Effector memory CD4-positive, alpha-beta T cell (primary cell): ENCODE results near the gene RNF5.
A peak's percentile ranks its signal among the peaks of the same experiment; 100 is the strongest.

Experiments used
- DNase-seq, 3 donors: peaks; one replicate each; pipeline ENCODE4 v3.0.0-alpha.2; 2020
- H3K27ac ChIP-seq: 2 replicates; pipeline ENCODE4 v1.7.0; 2013; ENCODE audit warnings: mild to moderate bottlenecking, low read length, moderate library complexity; ENCODE audit not compliant: insufficient read depth, poor library complexity, severe bottlenecking
- H3K27me3 ChIP-seq: replicated peaks from 2 replicates; pipeline ENCODE4 v1.7.0; 2013; ENCODE audit warnings: mild to moderate bottlenecking, low read length; ENCODE audit not compliant: insufficient read depth, control insufficient read depth, poor library complexity, severe bottlenecking
- H3K36me3 ChIP-seq: 2 replicates; pipeline ENCODE4 v1.7.0; 2013; ENCODE audit warnings: mild to moderate bottlenecking, low read length, moderate library complexity; ENCODE audit not compliant: control insufficient read depth, insufficient read depth
- H3K4me1 ChIP-seq: 2 replicates; pipeline ENCODE4 v1.7.0; 2013; ENCODE audit warnings: low read length, mild to moderate bottlenecking; ENCODE audit not compliant: control insufficient read depth, insufficient read depth, poor library complexity, severe bottlenecking
- H3K4me3 ChIP-seq: 2 replicates; pipeline ENCODE4 v1.7.0; 2013; ENCODE audit warnings: low read length, low read depth, mild to moderate bottlenecking; ENCODE audit not compliant: insufficient read depth, poor library complexity, severe bottlenecking
- H3K9me3 ChIP-seq: 2 replicates; pipeline ENCODE4 v1.7.0; 2013; ENCODE audit warnings: mild to moderate bottlenecking, low read length, moderate library complexity; ENCODE audit not compliant: control insufficient read depth

The RNF5 gene

GRCh38 chr6:32151863-32152768 is 26.1 kb upstream of the RNF5 start, which contains the start of gene PRRT1:
TSS of gene PRRT1 (minus strand) at chr6:32151939. CDS start at chr6:32151827, 112 bp downstream.
- Histone ChIP-seq H3K4me3 (no peak within 1 kb of the TSS), H3K4me1 (peaks cover 21% of the 10 kb centered on the region), H3K9me3 (no peaks in the 10 kb centered on the region), H3K27me3 (peaks cover 11% of the 10 kb centered on the region), H3K36me3 (no peaks in the 10 kb centered on the region), H3K27ac (no peak within 1 kb of the TSS)
- DNase-seq = no peak

GRCh38 chr6:32152769-32153563 is 25.2 kb upstream of the RNF5 start:
- Histone ChIP-seq H3K4me1 (peaks cover 21% of the 10 kb centered on the region), H3K4me3 (no peak overlapping the region), H3K36me3 (no peaks in the 10 kb centered on the region), H3K9me3 (no peaks in the 10 kb centered on the region), H3K27ac (no peak overlapping the region), H3K27me3 (peaks cover 11% of the 10 kb centered on the region)
- no peak for DNase-seq

DNA sequence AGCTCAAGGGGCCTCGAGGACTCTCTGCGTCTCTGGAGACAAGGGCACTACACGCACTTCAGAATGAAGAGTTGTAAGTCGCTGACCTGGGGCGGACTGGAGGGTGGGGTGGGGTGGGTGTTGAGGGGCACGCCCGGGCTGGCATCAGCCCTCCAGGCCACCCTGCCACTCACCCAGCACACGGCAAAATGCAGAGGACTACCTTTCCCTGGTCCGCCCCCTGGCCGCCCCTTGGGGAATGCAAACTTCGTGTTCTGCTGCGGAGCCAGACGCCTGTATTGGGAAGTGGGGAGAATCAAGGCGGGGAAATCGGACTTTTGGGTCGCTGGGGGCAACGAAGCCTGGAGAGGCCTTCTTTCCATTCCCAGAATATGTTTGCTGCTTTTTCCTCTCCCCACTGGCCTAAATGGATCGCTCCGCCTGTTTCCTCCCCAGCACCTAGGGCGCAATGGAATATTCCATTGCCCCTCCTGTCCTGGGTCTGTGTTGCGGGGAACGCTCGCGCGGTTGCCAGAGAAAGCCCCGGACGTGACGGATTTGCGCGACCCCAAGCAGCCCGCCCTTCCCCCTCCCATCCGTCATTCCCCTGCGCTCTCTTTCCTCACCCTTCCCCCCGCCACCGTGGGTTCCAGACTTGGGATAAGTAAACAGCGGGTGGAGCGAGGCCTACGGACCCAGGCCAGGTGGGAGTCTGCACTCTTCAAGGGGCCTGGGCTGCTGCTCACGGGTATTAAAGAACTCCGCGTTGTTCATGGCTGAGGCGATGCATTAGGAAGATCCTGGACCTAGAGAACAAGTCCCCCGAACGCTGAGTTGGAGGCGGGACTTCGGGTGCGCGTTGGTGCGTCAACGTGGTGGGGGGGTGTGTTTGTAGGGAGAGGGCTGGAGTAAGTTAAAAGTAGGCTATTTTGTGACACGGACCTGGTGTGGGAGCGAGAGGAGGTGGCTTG is 24.4 kb upstream of the RNF5 start, which contains the start of gene PPT2:
Gene PPT2, plus strand, starts transcription at position 578 of the 950 bp plus-strand sequence. CDS start 454 bp downstream, outside the sequence.
- H3K4me1 ChIP-seq = peaks cover 19% of the 10 kb centered on the region
- no peaks in the 10 kb centered on the region for H3K9me3 ChIP-seq
- peak within 1 kb of the TSS; percentile 61 for H3K27ac ChIP-seq
- H3K4me3 ChIP-seq = peak within 1 kb of the TSS; percentile 67
- H3K27me3 ChIP-seq = peaks cover 7% of the 10 kb centered on the region
- peak; percentile 36 to 49 (median 44) for DNase-seq
- H3K36me3 ChIP-seq = no peaks in the 10 kb centered on the region

DNA sequence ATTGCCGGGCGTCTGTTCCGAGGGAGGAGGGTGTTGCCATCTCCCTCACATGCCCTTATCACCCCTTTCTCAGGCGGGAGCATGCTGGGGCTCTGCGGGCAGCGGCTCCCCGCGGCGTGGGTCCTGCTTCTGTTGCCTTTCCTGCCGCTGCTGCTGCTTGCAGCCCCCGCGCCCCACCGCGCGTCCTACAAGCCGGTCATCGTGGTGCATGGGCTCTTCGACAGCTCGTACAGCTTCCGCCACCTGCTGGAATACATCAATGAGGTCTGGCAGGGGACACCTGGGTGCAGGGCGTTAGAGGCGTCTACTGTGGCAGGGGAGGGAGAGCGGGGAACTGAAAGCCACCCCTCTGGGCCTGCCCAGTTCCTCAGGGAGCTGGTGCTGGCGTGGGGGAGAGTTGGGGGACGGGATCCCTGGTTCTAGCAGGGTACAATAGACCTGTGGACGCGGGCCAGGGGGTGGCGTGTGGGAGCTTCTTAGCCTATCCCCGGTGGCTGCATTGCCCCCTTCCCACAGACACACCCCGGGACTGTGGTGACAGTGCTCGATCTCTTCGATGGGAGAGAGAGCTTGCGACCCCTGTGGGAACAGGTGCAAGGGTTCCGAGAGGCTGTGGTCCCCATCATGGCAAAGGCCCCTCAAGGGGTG is 23.6 kb upstream of the RNF5 start:
- peak; percentile 35 to 45 (median 41) for DNase-seq
- H3K27me3 ChIP-seq = no peaks in the 10 kb centered on the region

GRCh38 chr6:32156891-32157290 is 21.3 kb upstream of the RNF5 start:
- peaks cover 14% of the 10 kb centered on the region for H3K4me1 ChIP-seq
- no peak overlapping the region for H3K27ac ChIP-seq
- no peaks in the 10 kb centered on the region for H3K36me3 ChIP-seq
- H3K9me3 ChIP-seq = no peaks in the 10 kb centered on the region
- H3K4me3 ChIP-seq = no peak overlapping the region
- no peak for DNase-seq
- H3K27me3 ChIP-seq = no peaks in the 10 kb centered on the region

More for the DNA sequence above, 23.6 kb upstream of the RNF5 start:
- Histone ChIP-seq H3K4me3 (peak overlapping the region; percentile 67), H3K9me3 (no peaks in the 10 kb centered on the region), H3K27ac (peak overlapping the region; percentile 61), H3K36me3 (no peaks in the 10 kb centered on the region), H3K4me1 (peaks cover 14% of the 10 kb centered on the region)

DNA sequence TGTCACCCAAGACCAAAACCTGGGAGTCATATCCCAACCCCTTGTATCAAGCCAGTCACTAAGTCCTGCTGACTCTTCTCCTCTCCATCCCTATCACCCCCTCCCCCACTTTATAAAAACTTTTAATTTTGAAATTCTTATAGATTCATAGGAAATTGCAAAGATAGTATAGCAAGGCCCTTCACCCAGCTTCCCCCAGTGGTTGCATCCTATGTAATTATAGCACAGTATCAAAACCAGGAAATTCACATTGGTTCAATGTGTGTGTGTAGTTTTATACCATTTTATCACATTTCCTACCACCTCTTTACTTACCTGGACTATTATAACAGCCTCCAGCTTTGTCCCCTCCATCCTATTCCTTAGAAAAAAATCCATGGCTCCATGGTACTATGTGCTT is 20.2 kb upstream of the RNF5 start:
- Histone ChIP-seq H3K36me3 (no peaks in the 10 kb centered on the region), H3K27ac (no peak overlapping the region), H3K9me3 (no peaks in the 10 kb centered on the region), H3K4me3 (no peak overlapping the region), H3K27me3 (no peaks in the 10 kb centered on the region), H3K4me1 (peaks cover 14% of the 10 kb centered on the region)
- no peak for DNase-seq

DNA sequence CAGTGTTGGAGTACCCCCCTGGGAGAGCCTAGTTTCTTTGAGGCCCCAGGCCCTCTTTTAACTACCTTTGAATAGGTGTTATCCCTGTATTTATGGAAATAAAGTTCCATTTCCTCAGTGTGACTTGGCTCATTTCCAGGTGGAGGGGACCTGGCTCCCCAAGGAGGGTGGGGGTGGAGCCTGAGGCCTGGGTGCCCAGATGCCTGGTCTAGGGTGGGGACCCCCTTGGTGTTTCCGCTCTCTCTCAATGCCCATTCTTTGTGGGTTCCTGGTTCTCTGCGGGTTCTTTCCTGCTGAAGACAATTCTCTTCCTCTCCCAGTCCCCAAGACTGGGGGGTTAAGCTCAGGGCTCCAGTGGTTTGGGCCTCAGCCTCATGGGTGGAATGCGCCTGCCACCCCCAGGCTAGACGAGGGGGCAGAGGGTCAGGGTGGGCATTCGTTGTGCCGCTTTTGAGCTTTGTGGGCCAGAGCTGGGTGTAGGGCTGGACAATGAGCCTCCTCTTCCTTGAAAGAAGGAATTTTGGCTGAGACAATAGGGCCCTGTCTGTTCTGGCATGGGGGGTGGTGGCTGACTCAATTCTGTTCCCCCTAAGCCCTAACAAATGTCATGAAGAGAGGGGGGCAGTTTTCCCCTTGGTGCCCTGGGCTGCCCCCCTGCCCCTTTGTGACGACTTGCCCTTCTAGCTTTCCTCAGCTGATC is 14.5 kb upstream of the RNF5 start:
- H3K9me3 ChIP-seq = no peaks in the 10 kb centered on the region
- no peak overlapping the region for H3K4me3 ChIP-seq
- H3K4me1 ChIP-seq = no peaks in the 10 kb centered on the region
- DNase-seq = no peak
- H3K27ac ChIP-seq = no peak overlapping the region
- no peaks in the 10 kb centered on the region for H3K27me3 ChIP-seq
- H3K36me3 ChIP-seq = peaks cover 4% of the 10 kb centered on the region

GRCh38 chr6:32164295-32164694 is 13.9 kb upstream of the RNF5 start, which contains the start of gene EGFL8:
TSS of gene EGFL8 (plus strand) at chr6:32164595. CDS start at chr6:32166166, 1,571 bp downstream.
- H3K4me3 ChIP-seq = no peak within 1 kb of the TSS
- H3K36me3 ChIP-seq = peaks cover 10% of the 10 kb centered on the region
- no peaks in the 10 kb centered on the region for H3K9me3 ChIP-seq
- no peak for DNase-seq
- H3K27me3 ChIP-seq = no peaks in the 10 kb centered on the region
- no peaks in the 10 kb centered on the region for H3K4me1 ChIP-seq
- no peak within 1 kb of the TSS for H3K27ac ChIP-seq
